ENCODE data around the gene TMEM171.

Gene TMEM171

DNA sequence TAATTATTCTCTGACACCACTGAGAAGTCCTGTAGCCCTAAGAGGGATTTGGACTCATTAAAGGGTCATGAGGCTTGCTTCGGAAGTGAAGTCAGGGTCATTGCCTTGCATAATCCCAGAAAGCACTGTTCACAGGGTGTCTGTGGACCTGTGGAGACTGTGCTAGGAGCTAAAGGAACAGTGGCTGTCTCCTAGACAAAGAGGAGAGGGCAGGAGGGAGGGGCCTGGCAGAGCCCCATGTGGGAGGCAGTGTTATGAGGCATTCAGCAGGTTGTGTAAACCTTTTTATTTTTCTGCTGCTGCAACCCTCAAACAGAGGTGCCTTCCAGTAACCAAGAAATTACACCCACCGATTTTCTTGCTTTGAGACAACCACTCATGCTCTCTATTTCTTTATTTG, 55.9 kb downstream of the TMEM171 start:
- H3K4me1 ChIP-seq (ENCODE audit: insufficient read depth, low read length), result no peaks in the 10 kb centered on the region
- H3K9ac ChIP-seq (ENCODE audit: low read depth, low read length), result no peak overlapping the region
- no peaks in the 10 kb centered on the region for H3K36me3 ChIP-seq (ENCODE audit: insufficient read depth, low read length)
- H3K9me3 ChIP-seq (ENCODE audit: control insufficient read depth, insufficient read depth, low read length), result no peaks in the 10 kb centered on the region

GRCh38 chr5:73178265-73178664, 57.9 kb downstream of the TMEM171 start:
- no peak overlapping the region for H3K9ac ChIP-seq (ENCODE audit: low read depth, low read length)
- no peaks in the 10 kb centered on the region for H3K9me3 ChIP-seq (ENCODE audit: control insufficient read depth, insufficient read depth, low read length)
- no peaks in the 10 kb centered on the region for H3K4me1 ChIP-seq (ENCODE audit: insufficient read depth, low read length)
- H3K36me3 ChIP-seq (ENCODE audit: insufficient read depth, low read length), result no peaks in the 10 kb centered on the region

GRCh38 chr5:73179730-73180129, 59.4 kb downstream of the TMEM171 start:
- no peaks in the 10 kb centered on the region for H3K36me3 ChIP-seq (ENCODE audit: insufficient read depth, low read length)
- H3K9ac ChIP-seq (ENCODE audit: low read depth, low read length), result no peak overlapping the region
- H3K4me1 ChIP-seq (ENCODE audit: insufficient read depth, low read length), result no peaks in the 10 kb centered on the region
- peaks cover 5% of the 10 kb centered on the region; the same call in 1 of the 2 replicates for H3K9me3 ChIP-seq (ENCODE audit: control insufficient read depth, insufficient read depth, low read length)

DNA sequence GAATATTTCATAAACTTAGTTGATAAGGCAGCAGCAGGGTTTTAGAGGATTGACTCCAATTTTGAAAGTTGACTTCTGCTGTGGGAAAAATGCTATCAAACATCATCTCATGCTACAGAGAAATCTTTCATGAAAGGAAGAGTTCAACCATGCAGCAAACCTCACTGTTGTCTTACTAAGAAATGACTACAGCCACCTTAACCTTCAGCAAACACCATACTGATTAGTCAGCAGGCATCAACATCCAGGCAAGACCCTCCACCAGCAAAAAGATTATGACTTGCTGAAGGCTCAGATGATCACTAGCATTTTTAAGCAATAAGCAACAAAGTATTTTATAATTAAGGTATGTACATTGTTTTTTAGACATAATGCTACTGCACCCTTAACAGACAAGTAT, 60.2 kb downstream of the TMEM171 start:
- H3K9me3 ChIP-seq (ENCODE audit: control insufficient read depth, insufficient read depth, low read length), result peaks cover 5% of the 10 kb centered on the region; the same call in 1 of the 2 replicates
- H3K4me1 ChIP-seq (ENCODE audit: insufficient read depth, low read length), result no peaks in the 10 kb centered on the region
- no peak overlapping the region for H3K9ac ChIP-seq (ENCODE audit: low read depth, low read length)
- no peaks in the 10 kb centered on the region for H3K36me3 ChIP-seq (ENCODE audit: insufficient read depth, low read length)

Data from ES-I3 (cell line).